ENCODE measurements around the gene TCAIM. TPM values are rescaled to one million over a fixed set of nuclear protein-coding genes. Genes with fewer than 3 reads are reported as not detected.
"Not testable (repeated sequence)": the region's sequence is repeated elsewhere in the genome, so short reads cannot be mapped to it uniquely, and the experiment has no call there.

TCAIM gene
- total and polyA plus RNA-seq, 9 donors = 11.1 to 24.0 (median 21.9) TPM

DNA sequence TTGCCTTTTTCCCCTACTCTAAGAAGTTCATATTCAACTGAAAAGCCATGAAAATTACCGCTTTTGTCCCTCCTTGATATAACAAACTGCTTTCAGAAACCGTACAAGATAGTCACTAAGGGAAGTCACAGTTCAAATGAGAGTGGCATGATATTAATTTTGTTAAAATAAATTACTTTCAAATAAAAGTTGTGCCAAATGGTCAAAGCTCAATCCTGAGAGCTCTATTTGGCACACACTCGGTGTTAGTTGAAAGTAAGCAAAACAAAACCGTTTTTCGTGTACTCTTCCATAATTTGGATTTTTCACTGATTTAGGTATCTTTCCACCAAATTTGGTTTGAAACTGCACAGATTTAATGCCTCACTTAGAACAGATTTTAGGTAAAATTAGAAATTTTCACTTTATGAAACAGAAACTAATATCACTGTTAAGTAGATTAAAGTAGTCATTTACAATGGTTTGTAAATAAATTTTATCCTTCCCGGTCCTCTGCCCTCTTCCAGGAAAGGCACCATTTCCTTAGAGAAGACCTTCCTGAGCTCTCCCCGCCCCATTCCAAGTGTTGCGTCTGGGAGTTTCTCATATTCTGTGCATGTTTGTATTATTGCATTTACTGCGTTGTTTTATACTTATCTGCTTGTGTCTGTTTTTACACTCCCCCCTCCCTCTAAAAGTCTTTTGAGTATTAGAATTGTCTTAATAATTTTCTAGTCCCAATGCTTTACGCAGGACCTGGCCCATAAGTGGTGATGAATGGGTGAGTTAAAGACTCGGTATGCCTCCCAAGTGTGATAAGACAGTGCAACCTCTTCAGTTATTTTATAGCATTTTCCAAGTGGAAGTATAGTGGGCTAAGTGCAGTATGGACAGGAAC is 853 bp downstream of the TCAIM start:
- TF ChIP-seq POLR2A (IDR thresholded peaks at IDR 0.05) (no peak), EP300 (IDR thresholded peaks at IDR 0.05) (no peak)
- TF ChIP-seq, protein P1, sequence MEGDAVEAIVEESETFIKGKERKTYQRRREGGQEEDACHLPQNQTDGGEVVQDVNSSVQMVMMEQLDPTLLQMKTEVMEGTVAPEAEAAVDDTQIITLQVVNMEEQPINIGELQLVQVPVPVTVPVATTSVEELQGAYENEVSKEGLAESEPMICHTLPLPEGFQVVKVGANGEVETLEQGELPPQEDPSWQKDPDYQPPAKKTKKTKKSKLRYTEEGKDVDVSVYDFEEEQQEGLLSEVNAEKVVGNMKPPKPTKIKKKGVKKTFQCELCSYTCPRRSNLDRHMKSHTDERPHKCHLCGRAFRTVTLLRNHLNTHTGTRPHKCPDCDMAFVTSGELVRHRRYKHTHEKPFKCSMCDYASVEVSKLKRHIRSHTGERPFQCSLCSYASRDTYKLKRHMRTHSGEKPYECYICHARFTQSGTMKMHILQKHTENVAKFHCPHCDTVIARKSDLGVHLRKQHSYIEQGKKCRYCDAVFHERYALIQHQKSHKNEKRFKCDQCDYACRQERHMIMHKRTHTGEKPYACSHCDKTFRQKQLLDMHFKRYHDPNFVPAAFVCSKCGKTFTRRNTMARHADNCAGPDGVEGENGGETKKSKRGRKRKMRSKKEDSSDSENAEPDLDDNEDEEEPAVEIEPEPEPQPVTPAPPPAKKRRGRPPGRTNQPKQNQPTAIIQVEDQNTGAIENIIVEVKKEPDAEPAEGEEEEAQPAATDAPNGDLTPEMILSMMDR (IDR thresholded peaks at IDR 0.05) = no peak
- Histone ChIP-seq H3K4me1 (ENCODE audit: insufficient read depth) (no peaks in the 10 kb centered on the region), H3K9me3 (no peaks in the 10 kb centered on the region), H3K4me3 (peak overlapping the region; percentile 76), H3K27ac (peak overlapping the region; percentile 73 to 98), H3K27me3 (no peaks in the 10 kb centered on the region), H3K36me3 (no peaks in the 10 kb centered on the region)
- WGBS, 3 donors = 15 to 16% (median 15%) methylated on average over 11 of the region's 11 CpGs
- DNase-seq = no peak
- intact Hi-C loops (cut with DNase I) = loop anchor here in 2 of 4 donors (10.0 kb wide), 2 partner anchors 55 to 285 kb away; partner anchors contain the start of gene ZNF197 (in 1 of the 2)

DNA sequence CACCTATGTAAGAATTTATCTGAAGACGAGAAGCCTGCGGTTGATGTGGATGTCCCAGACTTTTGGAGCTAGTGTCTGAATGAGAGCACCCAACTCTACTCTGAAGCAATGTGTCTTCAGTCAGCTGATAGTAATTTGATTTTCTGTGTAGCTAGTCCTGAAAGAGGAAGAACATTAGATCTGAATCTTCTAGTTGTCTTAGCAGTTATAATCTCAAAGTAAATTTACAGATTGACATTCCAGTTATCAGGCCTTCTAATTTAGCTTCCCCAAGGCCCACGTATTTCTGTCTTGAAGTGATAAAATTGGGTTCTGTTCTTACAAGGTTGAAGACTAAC is 1.5 kb downstream of the TCAIM start:
- Histone ChIP-seq H3K27me3 (no peaks in the 10 kb centered on the region), H3K36me3 (no peaks in the 10 kb centered on the region), H3K27ac (peak overlapping the region in 1 of 2 donors; percentile 98), H3K4me3 (no peak overlapping the region), H3K4me1 (ENCODE audit: insufficient read depth) (no peaks in the 10 kb centered on the region), H3K9me3 (no peaks in the 10 kb centered on the region)
- WGBS, 3 donors = 85 to 91% (median 88%) methylated on average over 3 of the region's 3 CpGs
- intact Hi-C loops (cut with DNase I) = no loop called here
- no peak for DNase-seq
- TF ChIP-seq, protein P1 (IDR thresholded peaks at IDR 0.05) = no peak
- TF ChIP-seq EP300 (IDR thresholded peaks at IDR 0.05) = no peak
- TF ChIP-seq POLR2A (IDR thresholded peaks at IDR 0.05) = no peak

DNA sequence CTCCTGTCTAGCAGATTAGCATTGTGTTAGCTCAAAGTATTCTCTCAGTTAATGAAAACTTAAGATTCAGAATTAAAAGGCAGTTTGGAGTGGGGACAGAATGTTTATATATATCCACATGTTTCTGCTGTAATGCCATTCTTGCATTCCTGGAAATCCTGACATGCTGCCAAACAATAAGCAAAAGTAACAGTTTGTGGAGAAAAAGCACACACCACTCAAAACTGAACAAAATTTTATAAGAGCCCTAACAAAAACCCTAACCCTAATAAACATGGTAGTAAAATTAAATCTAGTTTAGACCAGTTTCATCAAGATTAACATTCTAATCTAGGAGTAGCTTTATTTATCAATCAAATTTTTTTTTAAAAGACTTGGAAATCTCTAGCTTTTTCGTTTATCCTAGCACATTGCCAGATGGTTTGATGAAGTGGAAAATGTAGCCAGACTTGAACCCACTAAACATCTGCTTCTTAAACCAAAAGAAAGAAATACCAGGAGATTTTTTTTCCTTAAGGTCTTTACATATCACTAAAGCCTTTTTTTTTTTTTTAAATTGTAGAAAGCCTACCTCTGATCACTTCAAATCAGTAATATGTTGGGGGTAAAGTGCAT is 3.7 kb downstream of the TCAIM start:
- WGBS, 3 donors = 11 to 21% (median 15%) methylated on average over 1 of the region's 1 CpG
- no peak overlapping the region for H3K4me3 ChIP-seq
- H3K4me1 ChIP-seq (ENCODE audit: insufficient read depth) = peaks cover 6% of the 10 kb centered on the region
- DNase-seq = no peak
- H3K9me3 ChIP-seq = no peaks in the 10 kb centered on the region
- H3K27me3 ChIP-seq = no peaks in the 10 kb centered on the region
- TF ChIP-seq EP300 (IDR thresholded peaks at IDR 0.05) (no peak), POLR2A (IDR thresholded peaks at IDR 0.05) (no peak)
- TF ChIP-seq, protein P1 (IDR thresholded peaks at IDR 0.05) = no peak
- H3K36me3 ChIP-seq = no peaks in the 10 kb centered on the region
- H3K27ac ChIP-seq = no peak overlapping the region
- intact Hi-C loops (cut with DNase I) = no loop called here

DNA sequence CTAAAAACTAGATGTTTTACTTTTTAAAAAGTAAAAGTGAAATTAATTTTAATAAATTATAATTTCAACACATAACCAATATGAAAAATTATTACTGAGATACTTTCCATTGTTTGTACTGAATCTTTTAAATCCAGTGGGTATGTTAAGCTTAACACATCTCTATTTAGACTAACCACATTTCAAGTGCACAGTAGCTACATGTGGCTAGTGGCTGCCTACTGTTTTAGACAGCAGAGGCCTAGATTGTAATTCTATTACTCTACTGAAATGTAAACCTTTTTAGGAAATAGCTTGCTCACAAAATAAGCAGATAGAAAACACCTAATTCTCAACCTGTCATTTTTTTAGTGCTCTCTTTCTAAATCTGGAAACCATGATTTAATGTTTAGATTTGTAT is 4.9 kb downstream of the TCAIM start:
- intact Hi-C loops (cut with DNase I) = no loop called here
- Histone ChIP-seq H3K36me3 (no peaks in the 10 kb centered on the region), H3K9me3 (no peaks in the 10 kb centered on the region), H3K4me3 (no peak overlapping the region), H3K27ac (no peak overlapping the region), H3K27me3 (no peaks in the 10 kb centered on the region), H3K4me1 (ENCODE audit: insufficient read depth) (peaks cover 6% of the 10 kb centered on the region)
- TF ChIP-seq POLR2A (IDR thresholded peaks at IDR 0.05) (no peak), EP300 (IDR thresholded peaks at IDR 0.05) (no peak)
- TF ChIP-seq, protein P1 (IDR thresholded peaks at IDR 0.05) = no peak
- DNase-seq = no peak

DNA sequence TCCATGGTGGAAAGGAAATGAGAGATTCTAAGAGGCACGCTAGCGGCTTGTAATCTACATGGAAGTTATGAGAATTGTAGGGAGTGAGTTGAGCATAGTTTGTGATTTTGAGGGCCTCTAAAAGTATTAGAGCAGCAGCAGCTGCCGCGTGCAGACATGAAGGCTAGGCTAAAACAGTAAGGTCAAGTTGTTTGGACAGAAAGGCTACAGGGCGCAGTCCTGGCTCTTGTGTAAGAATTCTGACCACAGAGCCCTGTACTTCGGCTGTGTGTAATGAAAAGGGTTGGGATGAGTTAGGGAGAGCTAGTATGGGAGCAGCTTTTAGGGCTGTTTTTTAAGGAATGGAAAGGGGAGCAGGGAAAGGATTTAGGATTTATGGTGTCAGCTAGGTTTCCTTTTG is 8.0 kb downstream of the TCAIM start:
- H3K9me3 ChIP-seq; H3K36me3 ChIP-seq; H3K27me3 ChIP-seq; intact Hi-C loops (cut with DNase I); H3K4me3 ChIP-seq; H3K27ac ChIP-seq; H3K4me1 ChIP-seq (ENCODE audit: insufficient read depth): not testable (repeated sequence)
- WGBS, 3 donors = 47 to 55% (median 50%) methylated on average over 6 of the region's 6 CpGs
- peak in 3 of 5 donors; percentile 35 to 40 (median 40) for DNase-seq
